Ovary (tissue), 9 donors: ENCODE measurements around the gene ZNF839. TPM values are rescaled to one million over a fixed set of nuclear protein-coding genes. Genes with fewer than 3 reads are reported as not detected.
"Not testable (repeated sequence)": the region's sequence is repeated elsewhere in the genome, so short reads cannot be mapped to it uniquely, and the experiment has no call there.

Experiments
- DNase-seq, 5 donors: peaks; one replicate each; pipeline ENCODE4 v3.0.0-alpha.2; 2019 to 2020
- H3K27ac ChIP-seq, 2 donors: fragments of 200-600 bp; one replicate each; pipeline versions ENCODE4 v1.5.1 to v1.8.0; 2019 to 2022
- H3K27me3 ChIP-seq: fragments of 200-600 bp; one replicate; pipeline ENCODE4 v1.8.0; 2022
- H3K36me3 ChIP-seq: fragments of 200-600 bp; sonication (generic); one replicate; pipeline ENCODE4 v1.5.1; 2019
- H3K4me1 ChIP-seq: one replicate; pipeline ENCODE4 v1.8.1; 2013; ENCODE audit warnings: mild to moderate bottlenecking, moderate library complexity; ENCODE audit not compliant: insufficient read depth
- H3K4me3 ChIP-seq: fragments of 200-600 bp; sonication (generic); one replicate; pipeline ENCODE4 v1.5.1; 2017
- H3K9me3 ChIP-seq, 2 donors: fragments of 200-600 bp in 1 of 2; sonication (generic) in 1 of 2; one replicate each; pipeline versions ENCODE4 v1.5.1 to v1.8.1; 2013 to 2019; ENCODE audit warnings: mild to moderate bottlenecking in 1 of 2, moderate library complexity in 1 of 2
- EP300 ChIP-seq: sonication (generic); formaldehyde crosslinking; IDR thresholded peaks from one replicate; pipeline ENCODE4 v1.6.1; 2017; ENCODE audit warnings: antibody characterized with exemption
- POLR2A ChIP-seq: fragments of 450-650 bp; IDR thresholded peaks from one replicate; pipeline ENCODE4 v1.6.1; 2017; ENCODE audit warnings: antibody characterized with exemption, mild to moderate bottlenecking, moderate library complexity
- WGBS, 3 donors: extraction: QIAGEN DNeasy Blood & Tissue Kit in 1 of 3; methylation state at CpG; one replicate each; pipeline versions ENCODE4 v1.1.5 to v1.1.7; 2013 to 2017; 5-methylcytosine and 5-hydroxymethylcytosine counted together
- intact Hi-C, 4 donors: fragments of 100-400 bp; cut with DNase I; formaldehyde crosslinking; loops; one replicate each; pipeline versions ENCODE4 v1.11.0 to v1.15.1; 2022 to 2023
- polyA plus RNA-seq, 2 donors: library from polyadenylated mRNA; stranded (reverse); fragments of 200-250 nt in 1 of 2; fragments of 350-450 nt in 1 of 2; fragmentation: Illumina TruSeq in 1 of 2; extraction: RNeasy Lipid Tissue Mini Kit (QIAGEN cat#74804) in 1 of 2; gene quantifications; one replicate each; pipeline ENCODE4 v1.2.3, GENCODE V29; 2013 to 2014
- total RNA-seq, 7 donors: library from RNA; depleted of rRNA in 2 of 7; stranded (reverse); fragments of >200 nt in 2 of 7; fragmentation: NEBNext Ultra II Directional in 3 of 7; extraction: Animal tissue kit (Norgen Biotek cat#: 25700) in 3 of 7; gene quantifications; one replicate each; pipeline versions ENCODE4 v1.1.0 to v1.2.4, GENCODE V29; 2016 to 2023
- TF ChIP-seq, protein P1 (sequence below), 3 donors: fragments of 450-650 bp in 2 of 3; fragments of 200-600 bp in 1 of 3; IDR thresholded peaks; one replicate each; pipeline versions ENCODE4 v1.5.1 to v1.8.0; 2016 to 2022; ENCODE audit warnings: antibody characterized with exemption in 3 of 3, mild to moderate bottlenecking in 1 of 3
- donor health status: DM: no; HTN: no; CAD: no; lungs with moderate emphysema.
- donor health status: DM: no; HTN: no; CAD: no.
- donor health status: Bipolar disorder and iron deficiency.
- donor health status: DM: yes; HTN: yes; CAD: no.
- donor health status: DM: no; HTN: no; CAD: no.
- donor health status: DM: yes; HTN: yes; CAD: no.

The ZNF839 gene
- total and polyA plus RNA-seq, 9 donors, result 6.4 to 14.9 (median 12.2) TPM

- no peak overlapping the region for H3K4me3 ChIP-seq
- no peaks in the 10 kb centered on the region for H3K27me3 ChIP-seq
- TF ChIP-seq, protein P1, sequence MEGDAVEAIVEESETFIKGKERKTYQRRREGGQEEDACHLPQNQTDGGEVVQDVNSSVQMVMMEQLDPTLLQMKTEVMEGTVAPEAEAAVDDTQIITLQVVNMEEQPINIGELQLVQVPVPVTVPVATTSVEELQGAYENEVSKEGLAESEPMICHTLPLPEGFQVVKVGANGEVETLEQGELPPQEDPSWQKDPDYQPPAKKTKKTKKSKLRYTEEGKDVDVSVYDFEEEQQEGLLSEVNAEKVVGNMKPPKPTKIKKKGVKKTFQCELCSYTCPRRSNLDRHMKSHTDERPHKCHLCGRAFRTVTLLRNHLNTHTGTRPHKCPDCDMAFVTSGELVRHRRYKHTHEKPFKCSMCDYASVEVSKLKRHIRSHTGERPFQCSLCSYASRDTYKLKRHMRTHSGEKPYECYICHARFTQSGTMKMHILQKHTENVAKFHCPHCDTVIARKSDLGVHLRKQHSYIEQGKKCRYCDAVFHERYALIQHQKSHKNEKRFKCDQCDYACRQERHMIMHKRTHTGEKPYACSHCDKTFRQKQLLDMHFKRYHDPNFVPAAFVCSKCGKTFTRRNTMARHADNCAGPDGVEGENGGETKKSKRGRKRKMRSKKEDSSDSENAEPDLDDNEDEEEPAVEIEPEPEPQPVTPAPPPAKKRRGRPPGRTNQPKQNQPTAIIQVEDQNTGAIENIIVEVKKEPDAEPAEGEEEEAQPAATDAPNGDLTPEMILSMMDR (IDR thresholded peaks at IDR 0.05), result no peak
- TF ChIP-seq POLR2A, result no peak
- TF ChIP-seq EP300, result no peak
- WGBS, 3 donors, result 66 to 74% (median 70%) methylated on average over 6 of the region's 6 CpGs
- intact Hi-C loops, result no loop called here
- peaks cover 3% of the 10 kb centered on the region for H3K4me1 ChIP-seq
- H3K27ac ChIP-seq, result peak overlapping the region in 1 of 2 donors; percentile 56
- no peaks in the 10 kb centered on the region for H3K9me3 ChIP-seq
- no peaks in the 10 kb centered on the region for H3K36me3 ChIP-seq
- DNase-seq, result no peak
These were observed 25.8 kb upstream of the ZNF839 start for GRCh38 chr14:102293781-102294180.

DNA sequence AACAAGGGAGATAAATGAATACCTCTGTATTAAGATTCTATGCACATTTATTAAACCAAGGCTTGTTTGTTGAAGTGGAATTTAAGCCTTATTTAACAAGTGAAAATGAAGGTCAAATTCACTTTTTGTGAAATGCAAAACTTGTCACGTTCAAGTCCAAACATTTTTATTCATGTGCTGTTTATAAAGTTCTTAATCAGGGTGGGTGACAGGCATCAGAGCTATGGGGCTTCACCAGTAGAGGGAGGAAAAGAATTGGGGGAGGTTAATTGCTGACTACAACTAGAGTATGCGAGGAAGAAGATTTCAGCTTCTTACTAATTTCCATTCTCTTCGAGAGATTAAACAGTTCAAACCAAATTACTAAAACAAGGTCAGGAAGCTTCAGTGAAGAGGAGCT lies 24.3 kb upstream of the ZNF839 start:
- Histone ChIP-seq H3K4me1 (peaks cover 3% of the 10 kb centered on the region), H3K4me3 (no peak overlapping the region), H3K9me3 (no peaks in the 10 kb centered on the region), H3K36me3 (no peaks in the 10 kb centered on the region), H3K27ac (peak overlapping the region in 1 of 2 donors; percentile 56), H3K27me3 (no peaks in the 10 kb centered on the region)
- WGBS, 3 donors, result 6 to 17% (median 13%) methylated on average over 3 of the region's 3 CpGs
- intact Hi-C loops, result no loop called here
- TF ChIP-seq, protein P1 (IDR thresholded peaks at IDR 0.05), result peak in 2 of 3 donors; percentile 23 to 27
- no peak for TF ChIP-seq EP300
- no peak for DNase-seq

DNA sequence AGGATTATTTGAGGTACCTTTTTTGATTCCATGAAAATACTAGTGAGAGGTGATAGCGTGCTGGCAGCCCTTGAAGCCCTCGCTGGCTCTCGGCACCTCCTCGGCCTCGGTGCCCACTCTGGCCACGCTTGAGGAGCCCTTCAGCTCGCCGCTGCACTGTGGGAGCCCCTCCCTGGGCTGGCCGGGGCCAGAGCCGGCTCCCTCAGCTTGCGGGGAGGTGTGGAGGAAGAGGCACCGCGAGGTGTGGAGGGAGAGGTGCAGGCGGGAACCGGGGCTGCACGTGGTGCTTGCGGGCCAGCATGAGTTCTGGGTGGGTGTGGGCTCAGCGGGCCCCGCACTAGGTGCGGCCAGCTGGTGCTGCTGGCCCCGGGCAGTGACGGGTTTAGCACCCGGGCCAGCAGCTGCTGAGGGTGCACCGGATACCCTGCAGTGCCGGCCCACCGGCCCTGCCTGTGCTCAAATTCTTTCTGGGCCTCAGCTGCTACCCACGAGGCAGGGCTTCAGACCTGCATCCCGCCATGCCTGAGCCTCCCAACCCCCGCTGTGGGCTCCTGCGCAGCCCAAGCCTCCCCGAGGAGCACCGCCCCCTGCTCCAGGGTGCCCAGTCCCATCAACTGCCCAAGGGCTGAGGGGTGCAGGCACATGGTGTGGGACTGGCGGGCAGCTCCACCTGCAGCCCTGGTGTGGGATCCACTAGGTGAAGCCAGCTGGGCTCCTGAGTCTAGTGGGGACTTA lies 21.9 kb upstream of the ZNF839 start:
- intact Hi-C loops, result no loop called here
- DNase-seq, result no peak
- Histone ChIP-seq H3K9me3 (no peaks in the 10 kb centered on the region), H3K27me3 (no peaks in the 10 kb centered on the region), H3K4me1 (peaks cover 3% of the 10 kb centered on the region), H3K4me3 (no peak overlapping the region), H3K36me3 (no peaks in the 10 kb centered on the region), H3K27ac (no peak overlapping the region)
- WGBS, 3 donors, result 96 to 98% (median 97%) methylated on average over 33 of the region's 33 CpGs
- TF ChIP-seq, protein P1 (IDR thresholded peaks at IDR 0.05), result no peak

DNA sequence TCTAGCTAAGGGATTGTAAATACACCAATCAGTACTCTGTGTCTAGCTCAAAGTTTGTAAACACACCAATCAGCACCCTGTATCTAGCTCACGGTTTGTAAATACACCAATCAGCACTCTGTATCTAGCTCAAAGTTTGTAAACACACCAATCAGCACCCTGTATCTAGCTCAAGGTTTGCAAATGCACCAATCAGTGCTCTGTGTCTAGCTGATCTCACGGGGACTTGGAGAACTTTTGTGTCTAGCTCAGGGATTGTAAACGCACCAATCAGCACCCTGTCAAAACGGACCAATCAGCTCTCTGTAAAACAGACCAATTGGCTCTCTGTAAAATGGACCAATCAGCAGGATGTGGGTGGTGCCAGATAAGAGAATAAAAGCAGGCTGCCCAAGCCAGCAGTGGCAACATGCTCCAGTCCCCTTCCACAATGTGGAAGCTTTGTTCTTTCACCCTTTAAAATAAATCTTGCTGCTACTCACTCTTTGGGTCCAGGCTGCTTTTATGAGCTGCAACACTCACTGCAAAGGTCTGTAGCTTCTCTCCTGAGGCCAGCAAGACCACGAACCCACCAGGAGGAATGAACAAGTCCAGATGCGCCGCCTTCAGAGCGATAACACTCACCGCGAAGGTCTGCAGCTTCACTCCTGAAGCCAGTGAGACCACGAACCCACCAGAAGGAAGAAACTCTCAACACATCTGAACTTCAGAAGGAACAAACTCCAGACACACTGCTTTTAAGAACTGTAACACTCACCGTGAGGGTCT lies 21.1 kb upstream of the ZNF839 start:
- intact Hi-C loops, H3K4me3 ChIP-seq, H3K9me3 ChIP-seq, H3K36me3 ChIP-seq, H3K27me3 ChIP-seq, H3K27ac ChIP-seq, DNase-seq, H3K4me1 ChIP-seq: not testable (repeated sequence)
- WGBS, 3 donors, result 94 to 96% (median 94%) methylated on average over 12 of the region's 12 CpGs

DNA sequence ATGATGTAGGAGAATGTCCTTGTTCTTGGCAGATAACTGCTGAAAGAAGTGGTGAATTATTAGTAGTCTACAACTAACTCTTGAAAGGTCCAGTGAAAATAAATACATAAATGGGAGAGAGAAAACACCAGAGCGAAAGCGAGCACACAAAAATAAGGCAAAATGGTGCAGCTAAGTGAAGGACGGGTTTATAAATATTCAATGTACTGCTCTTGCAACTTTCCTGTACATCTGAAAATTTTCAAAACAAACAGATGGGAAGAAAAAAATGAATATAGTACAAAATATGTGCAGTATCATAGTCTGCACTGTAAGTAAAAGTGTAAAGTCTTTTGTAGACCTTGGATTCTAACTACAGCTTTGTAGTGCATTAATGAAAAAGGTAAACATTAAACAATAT lies 15.9 kb upstream of the ZNF839 start:
- 88 to 93% (median 89%) methylated on average over 3 of the region's 3 CpGs for WGBS, 3 donors
- Histone ChIP-seq H3K4me1 (no peaks in the 10 kb centered on the region), H3K9me3 (no peaks in the 10 kb centered on the region), H3K36me3 (no peaks in the 10 kb centered on the region), H3K27me3 (no peaks in the 10 kb centered on the region), H3K27ac (no peak overlapping the region), H3K4me3 (no peak overlapping the region)
- DNase-seq, result no peak
- TF ChIP-seq, protein P1 (IDR thresholded peaks at IDR 0.05), result no peak
- TF ChIP-seq EP300 (no peak), POLR2A (no peak)
- intact Hi-C loops, result no loop called here
